Astrocyte of the spinal cord (primary cell): ENCODE data around the gene KRT71.

Experiments used
- DNase-seq: peaks from one replicate; pipeline ENCODE4 v3.0.0; 2011; ENCODE audit warnings: low read depth, low spot score
- H3K4me3 ChIP-seq: 2 replicates; pipeline ENCODE4 v1.5.1; 2011; ENCODE audit warnings: low read depth, mild to moderate bottlenecking, low read length, moderate library complexity
- CTCF ChIP-seq: IDR thresholded peaks from 2 replicates; pipeline ENCODE4 v1.5.1; 2012; ENCODE audit warnings: low read depth, mild to moderate bottlenecking, low read length, inconsistent platforms
- in situ Hi-C: cut with HindIII; loops from 2 replicates; pipeline ENCODE4 v1.10.0; 2017; ENCODE audit warnings: low sequenced_read_pairs

The KRT71 gene

DNA sequence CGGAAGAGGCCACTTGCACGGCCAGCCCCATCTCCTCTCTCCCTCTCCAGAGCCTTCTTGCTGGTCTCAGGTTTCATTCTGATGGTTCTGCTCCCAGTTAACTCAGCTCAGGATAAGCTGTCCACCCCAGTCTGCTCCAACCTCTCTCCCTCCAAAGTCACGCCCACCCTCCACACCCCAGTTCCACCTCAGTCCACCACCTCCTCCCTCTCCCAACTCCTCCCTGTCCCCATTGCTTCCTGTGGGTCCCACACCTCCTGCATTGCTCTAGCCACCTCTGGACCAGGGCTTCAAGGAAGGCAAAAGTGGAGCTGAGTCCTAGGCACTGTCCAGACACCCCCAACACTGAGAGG is 13.1 kb downstream of the KRT71 start:
- H3K4me3 ChIP-seq, result no peak overlapping the region
- in situ Hi-C loops, result no loop called here
- no peak for DNase-seq
- no peak for TF ChIP-seq CTCF

GRCh38 chr12:52539083-52539820 is 13.7 kb downstream of the KRT71 start:
- peak; percentile 9 for DNase-seq
- no peak overlapping the region for H3K4me3 ChIP-seq
- no peak for TF ChIP-seq CTCF
- in situ Hi-C loops, result no loop called here

DNA sequence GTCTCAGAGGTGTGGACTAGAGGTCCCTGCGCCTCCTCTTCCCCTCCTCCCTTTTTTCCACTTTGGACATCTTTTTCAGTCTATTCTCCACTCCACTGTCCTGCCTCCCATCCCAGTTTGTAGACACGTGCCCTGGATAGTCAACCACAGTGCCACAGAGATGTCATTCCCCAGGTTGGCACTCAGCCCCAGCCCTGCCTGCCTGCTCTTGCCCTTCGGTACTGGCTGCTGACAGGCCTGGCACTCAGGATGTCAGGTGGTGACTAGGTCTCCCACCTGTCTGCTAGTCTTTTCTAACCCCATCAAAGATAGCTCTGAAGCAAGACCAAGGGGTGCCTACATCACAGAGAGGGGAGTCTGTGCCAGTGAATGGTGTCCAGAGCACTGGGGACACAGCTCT is 15.8 kb downstream of the KRT71 start:
- no peak overlapping the region for H3K4me3 ChIP-seq
- no peak for DNase-seq
- in situ Hi-C loops, result no loop called here
- no peak for TF ChIP-seq CTCF

- no peak for DNase-seq
- no peak for TF ChIP-seq CTCF
- H3K4me3 ChIP-seq, result no peak overlapping the region
- in situ Hi-C loops, result no loop called here
These were observed 17.4 kb downstream of the KRT71 start for GRCh38 chr12:52535574-52535973.

DNA sequence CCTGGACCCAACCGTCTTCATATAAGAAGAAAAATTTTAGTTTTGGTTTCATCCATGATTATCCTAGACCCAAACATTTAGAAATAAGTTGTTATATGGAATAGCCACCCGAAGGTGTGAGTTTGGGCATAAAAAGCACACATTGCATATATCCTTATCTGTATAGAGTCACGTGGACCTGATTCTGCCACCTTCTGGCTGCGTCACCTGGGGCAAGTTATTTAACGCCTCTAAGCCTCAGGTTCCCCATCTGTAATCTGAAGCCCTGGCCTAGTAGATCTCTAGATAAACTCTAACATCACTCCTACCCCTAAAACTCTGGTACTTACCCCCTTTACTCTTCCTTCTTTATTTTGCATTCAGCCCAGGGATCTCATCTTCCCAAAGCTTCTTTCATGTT is 18.5 kb downstream of the KRT71 start:
- H3K4me3 ChIP-seq, result no peak overlapping the region
- DNase-seq, result no peak
- in situ Hi-C loops, result no loop called here
- TF ChIP-seq CTCF, result no peak

DNA sequence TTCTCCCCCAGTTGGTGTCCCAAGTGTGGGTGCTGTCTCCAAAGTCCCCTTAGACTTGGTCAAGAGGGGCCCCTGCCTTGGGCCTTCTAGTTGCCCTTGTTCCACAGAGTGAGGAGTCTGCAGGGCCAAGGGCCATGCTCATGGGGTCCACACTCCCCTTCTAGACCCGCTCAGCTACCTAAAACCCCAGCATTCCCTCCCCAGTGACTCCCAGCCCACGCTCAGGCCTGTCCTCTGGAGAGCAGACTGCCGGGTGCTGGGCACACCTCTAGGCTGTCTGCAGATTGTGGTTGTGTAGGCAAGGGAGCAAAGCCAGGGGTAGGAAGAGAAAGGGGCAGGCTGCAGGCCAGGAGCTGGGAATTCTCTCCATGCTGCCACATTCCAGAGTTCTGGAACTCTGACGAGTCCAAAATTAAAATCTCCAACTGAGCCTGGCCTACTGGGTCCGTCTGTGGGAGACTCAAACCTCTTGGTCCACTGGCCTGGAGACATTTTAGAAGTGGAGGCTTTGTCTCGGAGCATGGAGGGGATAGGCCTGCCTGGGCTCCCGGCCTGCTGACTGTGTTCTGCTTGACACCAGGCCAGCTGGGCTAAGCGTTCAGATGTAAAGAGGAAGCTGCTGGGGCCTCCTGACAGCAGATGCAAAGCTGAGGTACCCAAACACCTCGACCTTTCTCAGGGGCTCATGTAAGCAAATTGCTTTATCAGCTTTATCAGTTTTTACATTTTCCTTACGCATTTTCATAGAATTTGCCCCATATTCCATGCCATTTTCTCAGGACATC is 19.1 kb downstream of the KRT71 start:
- no peak for DNase-seq
- H3K4me3 ChIP-seq, result no peak overlapping the region
- no peak for TF ChIP-seq CTCF
- in situ Hi-C loops, result no loop called here
